ENCODE results near the gene LAPTM5. TPM values are rescaled to one million over a fixed set of nuclear protein-coding genes. Genes with fewer than 3 reads are reported as not detected.
A peak's percentile ranks its signal among the peaks of the same experiment; 100 is the strongest.

LAPTM5 gene
- total RNA-seq, 1 donor from 2014 or later = not detected

DNA sequence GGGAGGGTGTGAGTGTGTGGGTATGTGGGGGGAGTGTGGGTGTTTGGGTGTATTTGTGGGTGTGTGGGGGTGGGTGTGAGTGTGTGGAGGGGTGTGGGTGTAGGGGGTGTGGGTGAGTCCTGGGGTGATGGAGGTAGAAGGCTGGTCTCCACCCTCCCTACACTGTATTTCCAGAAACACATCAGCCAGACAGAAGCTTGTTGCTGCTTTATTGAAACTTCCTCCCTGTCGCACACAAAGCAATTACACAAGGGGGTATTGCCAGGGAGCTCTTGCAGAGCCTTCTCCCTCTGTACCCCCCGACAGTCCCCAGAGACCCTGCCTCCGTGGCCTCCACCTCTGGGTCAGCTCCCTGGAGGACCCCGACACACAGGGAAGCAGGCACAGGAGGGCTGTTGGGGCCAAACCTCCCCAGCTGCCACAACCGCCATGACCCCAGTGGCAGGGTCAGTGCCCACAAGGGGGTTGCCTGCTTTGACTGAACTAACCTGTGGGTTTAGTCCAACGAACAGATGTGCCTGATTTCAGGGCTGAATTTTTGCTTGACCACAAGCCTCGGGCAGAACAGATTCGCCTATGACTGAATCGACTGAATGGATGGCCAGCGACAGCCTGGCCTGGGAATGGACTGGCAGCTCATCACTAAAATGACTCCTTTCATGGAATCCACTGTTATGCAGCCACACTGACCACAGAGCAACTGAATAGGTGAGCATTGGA is 25.1 kb downstream of the LAPTM5 start:
- Histone ChIP-seq H3K4me2 (no peak overlapping the region), H3K27ac (no peak overlapping the region), H3K9ac (no peak overlapping the region), H4K20me1 (ENCODE audit: low read depth) (no peaks in the 10 kb centered on the region), H3K79me2 (ENCODE audit: low read depth) (no peaks in the 10 kb centered on the region), H2AFZ (replicated peaks) (no peak overlapping the region), H3K4me1 (peaks cover 14% of the 10 kb centered on the region), H3K9me3 (ENCODE audit: low read depth) (no peaks in the 10 kb centered on the region), H3K4me3 (no peak overlapping the region), H3K36me3 (no peaks in the 10 kb centered on the region), H3F3A (ENCODE audit: low read depth) (no peaks in the 10 kb centered on the region), H3K27me3 (no peaks in the 10 kb centered on the region)
- Mint-ChIP-seq H3K9me3 (no peaks in the 10 kb centered on the region), H3K36me3 (no peaks in the 10 kb centered on the region), H3K4me1 (peaks cover 33% of the 10 kb centered on the region), H3K27me3 (ENCODE audit: insufficient read depth, low read depth) (peaks cover 8% of the 10 kb centered on the region), H3K4me3 (peak overlapping the region; percentile 36), H3K27ac (peak overlapping the region; percentile 84)
- TF ChIP-seq CTCF (IDR thresholded peaks at IDR 0.05) = no peak
- DNase-seq (ENCODE audit: low spot score) = peak; percentile 25

DNA sequence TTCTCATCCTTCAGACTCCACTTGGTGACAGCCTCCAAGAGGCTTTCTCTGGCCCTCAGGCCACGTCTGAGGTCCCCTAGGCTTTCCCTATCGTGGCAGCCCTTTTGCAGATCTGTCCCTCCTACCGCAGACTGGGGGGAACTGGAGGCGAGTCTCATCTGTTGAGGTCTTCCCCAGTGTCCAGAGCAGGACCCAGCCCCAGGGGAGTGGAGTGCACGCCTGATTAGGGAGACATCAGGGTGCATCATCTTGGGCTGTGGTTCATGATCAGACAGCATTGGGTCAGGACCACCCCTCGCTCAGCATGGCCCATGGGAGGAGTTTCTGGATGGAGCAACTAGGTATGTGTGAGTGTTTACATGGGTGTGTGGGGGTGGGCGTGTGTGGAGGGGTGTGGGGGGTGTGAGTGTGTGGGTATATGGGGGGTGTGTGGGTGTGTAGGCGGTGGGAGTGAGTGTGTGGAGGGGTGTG is 25.7 kb downstream of the LAPTM5 start:
- Histone ChIP-seq H3K27me3 (no peaks in the 10 kb centered on the region), H3K9ac (no peak overlapping the region), H3K36me3 (no peaks in the 10 kb centered on the region), H3K9me3 (ENCODE audit: low read depth) (no peaks in the 10 kb centered on the region), H3K79me2 (ENCODE audit: low read depth) (no peaks in the 10 kb centered on the region), H3K4me1 (peaks cover 14% of the 10 kb centered on the region), H3K4me2 (no peak overlapping the region), H3F3A (ENCODE audit: low read depth) (no peaks in the 10 kb centered on the region), H4K20me1 (ENCODE audit: low read depth) (no peaks in the 10 kb centered on the region), H3K27ac (no peak overlapping the region), H3K4me3 (no peak overlapping the region), H2AFZ (replicated peaks) (no peak overlapping the region)
- Mint-ChIP-seq H3K27me3 (ENCODE audit: insufficient read depth, low read depth) (peaks cover 8% of the 10 kb centered on the region), H3K27ac (peak overlapping the region; percentile 6), H3K36me3 (no peaks in the 10 kb centered on the region), H3K4me1 (peaks cover 37% of the 10 kb centered on the region), H3K4me3 (no peak overlapping the region), H3K9me3 (no peaks in the 10 kb centered on the region)
- no peak for DNase-seq (ENCODE audit: low spot score)
- TF ChIP-seq EZH2 (IDR thresholded peaks at IDR 0.05) (no peak), EZH2phosphoT487 (IDR thresholded peaks at IDR 0.05) (no peak), CTCF (IDR thresholded peaks at IDR 0.05) (no peak)

DNA sequence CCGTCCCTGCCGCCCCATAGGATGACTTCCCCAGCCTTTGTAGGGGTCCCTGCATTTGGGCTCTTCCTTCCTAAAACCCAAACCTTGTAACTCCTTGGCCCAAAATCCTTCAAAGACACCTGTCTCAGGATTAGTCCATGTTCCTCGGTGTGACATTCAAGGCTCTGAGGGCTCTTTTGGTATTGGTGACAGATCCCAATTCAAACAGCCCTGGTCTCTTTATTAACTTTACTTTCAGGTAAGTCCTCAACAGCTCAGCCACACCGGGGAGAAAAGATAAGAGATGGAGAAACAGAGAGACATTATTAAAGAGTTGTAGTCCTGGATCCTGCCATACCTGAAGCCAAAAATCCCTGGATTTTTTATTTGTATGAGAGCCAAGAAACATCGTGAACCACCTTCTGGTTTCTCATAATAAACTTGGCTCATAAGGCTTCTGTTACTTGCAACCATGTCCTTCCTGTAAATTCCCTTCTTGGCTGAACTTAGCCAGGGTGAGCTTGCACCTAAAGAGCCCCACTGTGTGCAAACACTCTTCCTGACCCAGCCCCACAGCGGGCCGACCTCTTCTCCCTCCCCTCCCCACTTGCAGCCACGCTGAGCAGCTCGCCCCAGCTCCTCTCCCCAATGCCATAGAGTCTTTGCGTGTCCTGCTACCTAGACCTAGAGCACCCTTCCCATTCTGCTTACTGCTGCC is 26.3 kb downstream of the LAPTM5 start:
- no peaks in the 10 kb centered on the region for H3K79me2 ChIP-seq (ENCODE audit: low read depth)
- H3K27me3 Mint-ChIP-seq (ENCODE audit: insufficient read depth, low read depth) = peaks cover 8% of the 10 kb centered on the region
- no peaks in the 10 kb centered on the region for H3K36me3 Mint-ChIP-seq
- peaks cover 18% of the 10 kb centered on the region for H3K4me1 ChIP-seq
- H3K27me3 ChIP-seq = no peaks in the 10 kb centered on the region
- no peaks in the 10 kb centered on the region for H3K9me3 ChIP-seq (ENCODE audit: low read depth)
- no peaks in the 10 kb centered on the region for H4K20me1 ChIP-seq (ENCODE audit: low read depth)
- H3F3A ChIP-seq (ENCODE audit: low read depth) = no peaks in the 10 kb centered on the region
- H3K4me1 Mint-ChIP-seq = peaks cover 42% of the 10 kb centered on the region
- no peaks in the 10 kb centered on the region for H3K36me3 ChIP-seq
- H3K27ac ChIP-seq = no peak overlapping the region
- DNase-seq (ENCODE audit: low spot score) = no peak
- TF ChIP-seq EZH2phosphoT487 (IDR thresholded peaks at IDR 0.05) (no peak), CTCF (IDR thresholded peaks at IDR 0.05) (no peak), EZH2 (IDR thresholded peaks at IDR 0.05) (no peak)
- no peak overlapping the region for H3K4me3 Mint-ChIP-seq
- H3K27ac Mint-ChIP-seq = peak overlapping the region; percentile 24
- no peak overlapping the region for H3K4me2 ChIP-seq
- H2AFZ ChIP-seq (replicated peaks) = no peak overlapping the region
- no peaks in the 10 kb centered on the region for H3K9me3 Mint-ChIP-seq
- H3K9ac ChIP-seq = no peak overlapping the region
- no peak overlapping the region for H3K4me3 ChIP-seq

Data from neural progenitor cell (in vitro differentiated cells).